Trophoblast cell (in vitro differentiated cells and primary cell): ENCODE measurements around the gene UCN.

Experiments
- DNase-seq, 2 donors: peaks; one replicate each; pipeline ENCODE4 v3.0.0-alpha.2; 2016
- H2AFZ ChIP-seq: 2 replicates; pipeline ENCODE4 v1.6.1; 2013; ENCODE audit warnings: low read length, moderate library complexity, mild to moderate bottlenecking; ENCODE audit not compliant: insufficient read depth, poor library complexity
- H2AK5ac ChIP-seq: 2 replicates; pipeline ENCODE4 v1.6.1; 2013; ENCODE audit warnings: mild to moderate bottlenecking, low read length
- H2BK120ac ChIP-seq: 2 replicates; pipeline ENCODE4 v1.6.1; 2013; ENCODE audit warnings: low read length, mild to moderate bottlenecking, moderate library complexity; ENCODE audit not compliant: insufficient read depth, poor library complexity
- H2BK12ac ChIP-seq: 2 replicates; pipeline ENCODE4 v1.6.1; 2013; ENCODE audit warnings: mild to moderate bottlenecking, low read length, moderate library complexity
- H2BK5ac ChIP-seq: 2 replicates; pipeline ENCODE4 v1.6.1; 2013; ENCODE audit warnings: low read length, low read depth, moderate library complexity, mild to moderate bottlenecking; ENCODE audit not compliant: poor library complexity
- H3K14ac ChIP-seq: 2 replicates; pipeline ENCODE4 v1.6.1; 2013; ENCODE audit warnings: mild to moderate bottlenecking, low read length
- H3K18ac ChIP-seq: 2 replicates; pipeline ENCODE4 v1.6.1; 2013; ENCODE audit warnings: mild to moderate bottlenecking, low read length
- H3K23ac ChIP-seq: 2 replicates; pipeline ENCODE4 v1.6.1; 2013; ENCODE audit warnings: low read length
- H3K27ac ChIP-seq: 2 replicates; pipeline ENCODE4 v1.5.1; 2013; ENCODE audit warnings: low read depth, mild to moderate bottlenecking, inconsistent platforms, low read length, moderate library complexity
- H3K27me3 ChIP-seq: 2 replicates; pipeline ENCODE4 v1.6.1; 2013; ENCODE audit warnings: inconsistent platforms, mild to moderate bottlenecking, low read length, moderate library complexity; ENCODE audit not compliant: insufficient read depth
- H3K36me3 ChIP-seq, 2 experiments: 1 replicate in 1 of 2; 2 replicates in 1 of 2; pipeline ENCODE4 v1.6.1; 2013; ENCODE audit warnings: low read length in 2 of 2, mild to moderate bottlenecking in 2 of 2, moderate library complexity in 1 of 2; ENCODE audit not compliant: insufficient read depth in 2 of 2, control insufficient read depth in 1 of 2
- H3K4ac ChIP-seq: 2 replicates; pipeline ENCODE4 v1.6.1; 2013; ENCODE audit warnings: low read depth, mild to moderate bottlenecking, low read length, moderate library complexity
- H3K4me1 ChIP-seq, 2 experiments: 1 replicate in 1 of 2; 2 replicates in 1 of 2; pipeline ENCODE4 v1.6.1; 2013; ENCODE audit warnings: low read length in 2 of 2, mild to moderate bottlenecking in 2 of 2, moderate library complexity in 1 of 2; ENCODE audit not compliant: insufficient read depth in 2 of 2, control insufficient read depth in 1 of 2
- H3K4me2 ChIP-seq: 2 replicates; pipeline ENCODE4 v1.6.1; 2013; ENCODE audit warnings: inconsistent platforms, mild to moderate bottlenecking, low read length, moderate library complexity
- H3K4me3 ChIP-seq: 2 replicates; pipeline ENCODE4 v1.5.1; 2013; ENCODE audit warnings: mild to moderate bottlenecking, low read depth, low read length, inconsistent platforms
- H3K79me1 ChIP-seq: one replicate; pipeline ENCODE4 v1.6.1; 2013; ENCODE audit warnings: low read length
- H3K79me2 ChIP-seq: 2 replicates; pipeline ENCODE4 v1.6.1; 2013; ENCODE audit warnings: low read length, mild to moderate bottlenecking; ENCODE audit not compliant: control insufficient read depth, insufficient read depth, poor library complexity
- H3K9ac ChIP-seq: 2 replicates; pipeline ENCODE4 v1.6.1; 2013; ENCODE audit warnings: mild to moderate bottlenecking, low read length
- H3K9me3 ChIP-seq: 2 replicates; pipeline ENCODE4 v1.6.1; 2013; ENCODE audit warnings: low read depth, mild to moderate bottlenecking, control low read depth, inconsistent platforms, low read length; ENCODE audit not compliant: insufficient read depth
- H4K12ac ChIP-seq: 2 replicates; pipeline ENCODE4 v1.6.1; 2013; ENCODE audit warnings: low read depth, mild to moderate bottlenecking, low read length, moderate library complexity
- H4K8ac ChIP-seq: 2 replicates; pipeline ENCODE4 v1.6.1; 2013; ENCODE audit warnings: low read depth, mild to moderate bottlenecking, low read length, moderate library complexity
- H4K91ac ChIP-seq: one replicate; pipeline ENCODE4 v1.6.1; 2013; ENCODE audit warnings: low read depth, mild to moderate bottlenecking, low read length, moderate library complexity
- WGBS: extraction: QIAGEN DNeasy Blood & Tissue Kit; methylation state at CpG from one replicate; pipeline ENCODE4 v1.1.7; 2013; ENCODE audit warnings: missing lambda C conversion rate; ENCODE audit not compliant: insufficient read length, insufficient coverage; ENCODE audit errors: extremely low coverage; 5-methylcytosine and 5-hydroxymethylcytosine counted together

UCN gene

GRCh38 chr2:27290549-27290948 lies 17.7 kb downstream of the UCN start:
- no peak overlapping the region for H4K91ac ChIP-seq
- H3K27me3 ChIP-seq: no peaks in the 10 kb centered on the region
- H3K4me3 ChIP-seq: no peak overlapping the region
- H3K79me1 ChIP-seq: no peaks in the 10 kb centered on the region
- no peak overlapping the region for H3K27ac ChIP-seq
- H3K4ac ChIP-seq: no peak overlapping the region
- no peak overlapping the region for H2AK5ac ChIP-seq
- no peaks in the 10 kb centered on the region for H3K9me3 ChIP-seq
- H2AFZ ChIP-seq: no peak overlapping the region
- no peak overlapping the region for H3K4me2 ChIP-seq
- H2BK5ac ChIP-seq: no peak overlapping the region
- no peaks in the 10 kb centered on the region for H3K36me3 ChIP-seq
- H4K8ac ChIP-seq: no peak overlapping the region
- no peak overlapping the region for H3K18ac ChIP-seq
- no peak overlapping the region for H3K14ac ChIP-seq
- no peaks in the 10 kb centered on the region for H3K79me2 ChIP-seq
- H3K9ac ChIP-seq: no peak overlapping the region
- DNase-seq: no peak
- H2BK120ac ChIP-seq: no peak overlapping the region
- no peak overlapping the region for H4K12ac ChIP-seq
- H3K23ac ChIP-seq: no peak overlapping the region
- no peak overlapping the region for H2BK12ac ChIP-seq
- no CpG with 5 or more reads among the region's 5 CpGs for WGBS
- H3K4me1 ChIP-seq: no peaks in the 10 kb centered on the region

- H3K9me3 ChIP-seq: no peaks in the 10 kb centered on the region
- H2BK5ac ChIP-seq: no peak overlapping the region
- H4K8ac ChIP-seq: no peak overlapping the region
- no peak overlapping the region for H3K27ac ChIP-seq
- H3K79me2 ChIP-seq: no peaks in the 10 kb centered on the region
- no peak overlapping the region for H2BK120ac ChIP-seq
- H3K4me2 ChIP-seq: no peak overlapping the region
- H3K18ac ChIP-seq: no peak overlapping the region
- H4K91ac ChIP-seq: no peak overlapping the region
- no peak overlapping the region for H3K4ac ChIP-seq
- H4K12ac ChIP-seq: no peak overlapping the region
- H3K23ac ChIP-seq: no peak overlapping the region
- no peaks in the 10 kb centered on the region for H3K27me3 ChIP-seq
- H3K36me3 ChIP-seq: no peaks in the 10 kb centered on the region
- DNase-seq: no peak
- no peak overlapping the region for H2AK5ac ChIP-seq
- no CpG with 5 or more reads among the region's 3 CpGs for WGBS
- no peak overlapping the region for H3K14ac ChIP-seq
- H3K4me3 ChIP-seq: no peak overlapping the region
- H3K4me1 ChIP-seq: no peaks in the 10 kb centered on the region
- no peak overlapping the region for H2BK12ac ChIP-seq
- no peak overlapping the region for H2AFZ ChIP-seq
- H3K79me1 ChIP-seq: no peaks in the 10 kb centered on the region
- no peak overlapping the region for H3K9ac ChIP-seq
These were observed 19.6 kb downstream of the UCN start for GRCh38 chr2:27288610-27289009.

- no peak overlapping the region for H2AFZ ChIP-seq
- H4K12ac ChIP-seq: no peak overlapping the region
- H3K4ac ChIP-seq: no peak overlapping the region
- H3K27me3 ChIP-seq: no peaks in the 10 kb centered on the region
- no peak overlapping the region for H2BK5ac ChIP-seq
- DNase-seq: no peak
- no peak overlapping the region for H3K9ac ChIP-seq
- WGBS: no CpG with 5 or more reads among the region's 6 CpGs
- no peak overlapping the region for H3K4me2 ChIP-seq
- H3K14ac ChIP-seq: no peak overlapping the region
- no peak overlapping the region for H3K18ac ChIP-seq
- no peak overlapping the region for H4K91ac ChIP-seq
- H2BK120ac ChIP-seq: no peak overlapping the region
- no peak overlapping the region for H4K8ac ChIP-seq
- H3K27ac ChIP-seq: no peak overlapping the region
- H2BK12ac ChIP-seq: no peak overlapping the region
- H3K4me1 ChIP-seq: peaks cover 4 to 7% of the 10 kb centered on the region in 2 experiments
- H3K4me3 ChIP-seq: no peak overlapping the region
- no peak overlapping the region for H2AK5ac ChIP-seq
- H3K79me2 ChIP-seq: no peaks in the 10 kb centered on the region
- H3K36me3 ChIP-seq: no peaks in the 10 kb centered on the region
- no peaks in the 10 kb centered on the region for H3K79me1 ChIP-seq
- peaks cover 2% of the 10 kb centered on the region for H3K9me3 ChIP-seq
- H3K23ac ChIP-seq: no peak overlapping the region
These were observed 22.8 kb downstream of the UCN start for GRCh38 chr2:27285481-27285880.

GRCh38 chr2:27284996-27285395 lies 23.2 kb downstream of the UCN start:
- H3K18ac ChIP-seq: no peak overlapping the region
- H3K4me3 ChIP-seq: no peak overlapping the region
- no peak overlapping the region for H2BK5ac ChIP-seq
- H2AFZ ChIP-seq: no peak overlapping the region
- H3K36me3 ChIP-seq: no peaks in the 10 kb centered on the region
- no peak overlapping the region for H3K23ac ChIP-seq
- H3K4ac ChIP-seq: no peak overlapping the region
- H2AK5ac ChIP-seq: no peak overlapping the region
- no peak overlapping the region for H4K91ac ChIP-seq
- peaks cover 4 to 7% of the 10 kb centered on the region in 2 experiments for H3K4me1 ChIP-seq
- no peaks in the 10 kb centered on the region for H3K79me2 ChIP-seq
- H4K8ac ChIP-seq: no peak overlapping the region
- H4K12ac ChIP-seq: no peak overlapping the region
- H3K9ac ChIP-seq: no peak overlapping the region
- H3K79me1 ChIP-seq: no peaks in the 10 kb centered on the region
- no peak overlapping the region for H3K27ac ChIP-seq
- no peak overlapping the region for H2BK12ac ChIP-seq
- H3K9me3 ChIP-seq: peaks cover 2% of the 10 kb centered on the region
- DNase-seq: no peak
- no peak overlapping the region for H3K4me2 ChIP-seq
- no peak overlapping the region for H3K14ac ChIP-seq
- H2BK120ac ChIP-seq: no peak overlapping the region
- WGBS: no CpG with 5 or more reads among the region's 1 CpG
- no peaks in the 10 kb centered on the region for H3K27me3 ChIP-seq
